ENCODE data around the gene FGFR3. TPM values are rescaled to one million over a fixed set of nuclear protein-coding genes. Genes with fewer than 3 reads are reported as not detected.

Gene FGFR3
- total and polyA plus RNA-seq, 9 of the 15 experiments (the other 6 are each of a cell fraction or from before 2014, with no cell fraction given): 1.2 to 60.4 (median 12.7) TPM

DNA sequence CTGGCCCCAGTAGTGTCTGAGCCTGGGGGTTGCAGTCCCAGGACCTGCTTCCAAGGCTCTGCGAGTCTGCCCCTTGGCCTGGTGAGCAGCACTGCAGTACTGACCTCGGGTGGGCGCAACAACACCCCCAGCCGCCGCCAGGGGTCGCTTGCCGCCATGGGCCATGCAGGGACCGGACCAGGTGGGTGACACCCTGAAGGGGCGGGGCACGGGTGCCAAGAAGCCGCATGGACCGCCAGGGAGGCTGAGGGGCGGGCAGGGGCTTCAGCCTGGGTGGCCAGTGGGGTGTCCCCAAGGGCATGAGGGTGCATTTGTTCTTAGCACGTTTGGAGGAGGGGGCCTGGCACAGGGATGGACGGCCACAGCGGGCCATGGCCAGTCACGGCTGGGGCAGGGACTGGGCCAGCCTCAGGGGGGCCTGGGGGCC, 46.8 kb upstream of the FGFR3 start (continued):
- TF ChIP-seq, protein P1, sequence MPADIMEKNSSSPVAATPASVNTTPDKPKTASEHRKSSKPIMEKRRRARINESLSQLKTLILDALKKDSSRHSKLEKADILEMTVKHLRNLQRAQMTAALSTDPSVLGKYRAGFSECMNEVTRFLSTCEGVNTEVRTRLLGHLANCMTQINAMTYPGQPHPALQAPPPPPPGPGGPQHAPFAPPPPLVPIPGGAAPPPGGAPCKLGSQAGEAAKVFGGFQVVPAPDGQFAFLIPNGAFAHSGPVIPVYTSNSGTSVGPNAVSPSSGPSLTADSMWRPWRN (IDR thresholded peaks at IDR 0.05; ENCODE audit: low read depth): no peak
- TF ChIP-seq, protein P2, sequence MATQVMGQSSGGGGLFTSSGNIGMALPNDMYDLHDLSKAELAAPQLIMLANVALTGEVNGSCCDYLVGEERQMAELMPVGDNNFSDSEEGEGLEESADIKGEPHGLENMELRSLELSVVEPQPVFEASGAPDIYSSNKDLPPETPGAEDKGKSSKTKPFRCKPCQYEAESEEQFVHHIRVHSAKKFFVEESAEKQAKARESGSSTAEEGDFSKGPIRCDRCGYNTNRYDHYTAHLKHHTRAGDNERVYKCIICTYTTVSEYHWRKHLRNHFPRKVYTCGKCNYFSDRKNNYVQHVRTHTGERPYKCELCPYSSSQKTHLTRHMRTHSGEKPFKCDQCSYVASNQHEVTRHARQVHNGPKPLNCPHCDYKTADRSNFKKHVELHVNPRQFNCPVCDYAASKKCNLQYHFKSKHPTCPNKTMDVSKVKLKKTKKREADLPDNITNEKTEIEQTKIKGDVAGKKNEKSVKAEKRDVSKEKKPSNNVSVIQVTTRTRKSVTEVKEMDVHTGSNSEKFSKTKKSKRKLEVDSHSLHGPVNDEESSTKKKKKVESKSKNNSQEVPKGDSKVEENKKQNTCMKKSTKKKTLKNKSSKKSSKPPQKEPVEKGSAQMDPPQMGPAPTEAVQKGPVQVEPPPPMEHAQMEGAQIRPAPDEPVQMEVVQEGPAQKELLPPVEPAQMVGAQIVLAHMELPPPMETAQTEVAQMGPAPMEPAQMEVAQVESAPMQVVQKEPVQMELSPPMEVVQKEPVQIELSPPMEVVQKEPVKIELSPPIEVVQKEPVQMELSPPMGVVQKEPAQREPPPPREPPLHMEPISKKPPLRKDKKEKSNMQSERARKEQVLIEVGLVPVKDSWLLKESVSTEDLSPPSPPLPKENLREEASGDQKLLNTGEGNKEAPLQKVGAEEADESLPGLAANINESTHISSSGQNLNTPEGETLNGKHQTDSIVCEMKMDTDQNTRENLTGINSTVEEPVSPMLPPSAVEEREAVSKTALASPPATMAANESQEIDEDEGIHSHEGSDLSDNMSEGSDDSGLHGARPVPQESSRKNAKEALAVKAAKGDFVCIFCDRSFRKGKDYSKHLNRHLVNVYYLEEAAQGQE (IDR thresholded peaks at IDR 0.05; ENCODE audit: borderline replicate concordance): peak; percentile 47; the same call in 1 of the 2 replicates
- TF ChIP-seq, protein P2 (CRISPR knock-in tag; IDR thresholded peaks at IDR 0.05; ENCODE audit: low read depth): no peak
- no peak for TF ChIP-seq CCNT2 (IDR thresholded peaks at IDR 0.05; ENCODE audit: borderline replicate concordance, extremely low read depth, insufficient read length, low read depth, low read length)
- TF ChIP-seq ARNT (IDR thresholded peaks at IDR 0.05): no peak
- no peak for TF ChIP-seq DIDO1 (tag; IDR thresholded peaks at IDR 0.05; ENCODE audit: low read depth)
- peak; percentile 0 for TF ChIP-seq FIP1L1 (IDR thresholded peaks at IDR 0.05; ENCODE audit: low read depth, low read length, poor library complexity, severe bottlenecking)
- TF ChIP-seq U2AF1 (optimal IDR thresholded peaks at IDR 0.05; ENCODE audit: low read depth, low read length): no peak
- no peak for TF ChIP-seq HSF4 (CRISPR knock-in tag; IDR thresholded peaks at IDR 0.05; ENCODE audit: borderline replicate concordance)
- TF ChIP-seq, protein P3, sequence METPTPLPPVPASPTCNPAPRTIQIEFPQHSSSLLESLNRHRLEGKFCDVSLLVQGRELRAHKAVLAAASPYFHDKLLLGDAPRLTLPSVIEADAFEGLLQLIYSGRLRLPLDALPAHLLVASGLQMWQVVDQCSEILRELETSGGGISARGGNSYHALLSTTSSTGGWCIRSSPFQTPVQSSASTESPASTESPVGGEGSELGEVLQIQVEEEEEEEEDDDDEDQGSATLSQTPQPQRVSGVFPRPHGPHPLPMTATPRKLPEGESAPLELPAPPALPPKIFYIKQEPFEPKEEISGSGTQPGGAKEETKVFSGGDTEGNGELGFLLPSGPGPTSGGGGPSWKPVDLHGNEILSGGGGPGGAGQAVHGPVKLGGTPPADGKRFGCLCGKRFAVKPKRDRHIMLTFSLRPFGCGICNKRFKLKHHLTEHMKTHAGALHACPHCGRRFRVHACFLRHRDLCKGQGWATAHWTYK (CRISPR knock-in tag; IDR thresholded peaks at IDR 0.05): no peak
- TF ChIP-seq CREB1 (IDR thresholded peaks at IDR 0.05): no peak
- TF ChIP-seq CREB1 (CRISPR knock-in tag; IDR thresholded peaks at IDR 0.05): no peak
- no peak for TF ChIP-seq YBX1 (IDR thresholded peaks at IDR 0.05)
- no peak for TF ChIP-seq CBX2 (IDR thresholded peaks at IDR 0.05; ENCODE audit: insufficient read depth, low read length, poor library complexity, severe bottlenecking)
- TF ChIP-seq, protein P4, sequence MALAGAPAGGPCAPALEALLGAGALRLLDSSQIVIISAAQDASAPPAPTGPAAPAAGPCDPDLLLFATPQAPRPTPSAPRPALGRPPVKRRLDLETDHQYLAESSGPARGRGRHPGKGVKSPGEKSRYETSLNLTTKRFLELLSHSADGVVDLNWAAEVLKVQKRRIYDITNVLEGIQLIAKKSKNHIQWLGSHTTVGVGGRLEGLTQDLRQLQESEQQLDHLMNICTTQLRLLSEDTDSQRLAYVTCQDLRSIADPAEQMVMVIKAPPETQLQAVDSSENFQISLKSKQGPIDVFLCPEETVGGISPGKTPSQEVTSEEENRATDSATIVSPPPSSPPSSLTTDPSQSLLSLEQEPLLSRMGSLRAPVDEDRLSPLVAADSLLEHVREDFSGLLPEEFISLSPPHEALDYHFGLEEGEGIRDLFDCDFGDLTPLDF (CRISPR knock-in tag; IDR thresholded peaks at IDR 0.05): no peak
